ENCODE results near the gene ACTMAP.
A peak's percentile ranks its signal among the peaks of the same experiment; 100 is the strongest.

The ACTMAP gene

GRCh38 chr19:40718774-40719391 lies 31.4 kb downstream of the ACTMAP start:
- peak; percentile 71 for DNase-seq (ENCODE audit: low spot score)

GRCh38 chr19:40717880-40718773 lies 32.1 kb downstream of the ACTMAP start:
- peak; percentile 54 for DNase-seq (ENCODE audit: low spot score)

- peak; percentile 57 for DNase-seq (ENCODE audit: low spot score)
These were observed 32.9 kb downstream of the ACTMAP start for GRCh38 chr19:40717325-40717879.

GRCh38 chr19:40716482-40717324 lies 33.6 kb downstream of the ACTMAP start, which contains the start of the genes COQ8B and ITPKC:
TSS of gene COQ8B (minus strand) at chr19:40716886. CDS start at chr19:40714632, 2,254 bp downstream.
TSS of gene ITPKC (plus strand) at chr19:40717112. CDS start at chr19:40717136, 24 bp downstream.
- DNase-seq (ENCODE audit: low spot score), result peak; percentile 94

- DNase-seq (ENCODE audit: low spot score), result peak; percentile 91
These were observed 34.2 kb downstream of the ACTMAP start for GRCh38 chr19:40716031-40716481.

- peak; percentile 91 for DNase-seq (ENCODE audit: low spot score)
These were observed 35.6 kb downstream of the ACTMAP start for GRCh38 chr19:40714441-40715299.

- DNase-seq (ENCODE audit: low spot score), result no peak
These were observed 36.3 kb downstream of the ACTMAP start for GRCh38 chr19:40713939-40714338.

- no peak for DNase-seq (ENCODE audit: low spot score)
These were observed 40.5 kb downstream of the ACTMAP start for GRCh38 chr19:40709817-40710216.

GRCh38 chr19:40707615-40708014 lies 42.7 kb downstream of the ACTMAP start:
- no peak for DNase-seq (ENCODE audit: low spot score)

GRCh38 chr19:40705950-40706619 lies 44.2 kb downstream of the ACTMAP start:
- no peak for DNase-seq (ENCODE audit: low spot score)

GRCh38 chr19:40705362-40705651 lies 45.0 kb downstream of the ACTMAP start:
- DNase-seq (ENCODE audit: low spot score), result no peak

GRCh38 chr19:40704491-40705361 lies 45.6 kb downstream of the ACTMAP start:
- DNase-seq (ENCODE audit: low spot score), result no peak

- DNase-seq (ENCODE audit: low spot score), result no peak
These were observed 47.1 kb downstream of the ACTMAP start for GRCh38 chr19:40703029-40703755.

GRCh38 chr19:40702337-40703012 lies 47.8 kb downstream of the ACTMAP start:
- no peak for DNase-seq (ENCODE audit: low spot score)

- DNase-seq (ENCODE audit: low spot score), result no peak
These were observed 48.5 kb downstream of the ACTMAP start for GRCh38 chr19:40701758-40702157.

- DNase-seq (ENCODE audit: low spot score), result no peak
These were observed 50.2 kb downstream of the ACTMAP start for GRCh38 chr19:40700083-40700482.

GRCh38 chr19:40697007-40697406 lies 53.3 kb downstream of the ACTMAP start:
- DNase-seq (ENCODE audit: low spot score), result no peak

- DNase-seq (ENCODE audit: low spot score), result no peak
These were observed 54.4 kb downstream of the ACTMAP start for GRCh38 chr19:40695881-40696280.

Data from RKO (cell line).